CD14-positive monocyte (primary cell): ENCODE results near the gene SRD5A1. TPM values are rescaled to one million over a fixed set of nuclear protein-coding genes. Genes with fewer than 3 reads are reported as not detected.

Experiments used
- DNase-seq, 3 donors: peaks; one replicate each; pipeline ENCODE4 v3.0.0-alpha.2; 2011 to 2022
- H2AFZ ChIP-seq: 2 replicates; pipeline ENCODE4 v1.6.0; 2012; ENCODE audit warnings: mild to moderate bottlenecking, low read depth, low read length, inconsistent platforms; ENCODE audit not compliant: insufficient read depth, poor library complexity, severe bottlenecking
- H3K27ac ChIP-seq, 2 donors: 1 replicate in 1 of 2; 2 replicates in 1 of 2; pipeline ENCODE4 v1.5.1; 2012 to 2013; ENCODE audit warnings: low read length in 2 of 2, control low read depth in 1 of 2, inconsistent platforms in 1 of 2, low read depth in 1 of 2, mild to moderate bottlenecking in 1 of 2
- H3K27me3 ChIP-seq, 2 donors: one replicate each; pipeline versions ENCODE4 v1.6.0 to v1.6.1; 2011 to 2013; ENCODE audit warnings: low read length in 2 of 2; ENCODE audit not compliant: control insufficient read depth in 2 of 2, insufficient read depth in 2 of 2
- H3K36me3 ChIP-seq, 2 donors: replicated peaks in 1 of 2; 1 replicate in 1 of 2; 2 replicates in 1 of 2; pipeline versions ENCODE4 v1.5.1 to v1.6.1; 2012 to 2013; ENCODE audit warnings: low read length in 2 of 2, control low read depth in 1 of 2, inconsistent platforms in 1 of 2, mild to moderate bottlenecking in 1 of 2; ENCODE audit not compliant: insufficient read depth in 2 of 2, control insufficient read depth in 1 of 2
- H3K4me1 ChIP-seq, 2 donors: 1 replicate in 1 of 2; 2 replicates in 1 of 2; pipeline versions ENCODE4 v1.5.1 to v1.6.1; 2012 to 2013; ENCODE audit warnings: low read length in 2 of 2, control low read depth in 1 of 2, inconsistent platforms in 1 of 2, mild to moderate bottlenecking in 1 of 2, moderate library complexity in 1 of 2; ENCODE audit not compliant: insufficient read depth in 2 of 2, control insufficient read depth in 1 of 2
- H3K4me2 ChIP-seq: replicated peaks from 2 replicates; pipeline ENCODE3; 2012; ENCODE audit warnings: low read length, moderate library complexity, mild to moderate bottlenecking; ENCODE audit not compliant: poor library complexity, severe bottlenecking; ENCODE audit errors: extremely low read depth
- H3K4me3 ChIP-seq, 3 experiments: fragments of 200-600 bp in 1 of 3; sonication (generic) in 1 of 3; replicated peaks in 1 of 3; 1 replicate in 2 of 3; 2 replicates in 1 of 3; pipeline ENCODE4 v1.5.1; 2011 to 2013; ENCODE audit warnings: low read length in 3 of 3, mild to moderate bottlenecking in 3 of 3, control low read depth in 2 of 3, low read depth in 2 of 3, inconsistent platforms in 1 of 3, moderate library complexity in 1 of 3
- H3K79me2 ChIP-seq: 2 replicates; pipeline ENCODE4 v1.6.0; 2012; ENCODE audit warnings: mild to moderate bottlenecking, control low read depth, inconsistent platforms, low read length, moderate library complexity; ENCODE audit not compliant: insufficient read depth
- H3K9ac ChIP-seq: 2 replicates; pipeline ENCODE4 v1.6.0; 2017; ENCODE audit warnings: low read length, mild to moderate bottlenecking; ENCODE audit not compliant: insufficient read depth, poor library complexity, severe bottlenecking
- H3K9me3 ChIP-seq, 2 donors: replicated peaks in 1 of 2; 1 replicate in 1 of 2; 2 replicates in 1 of 2; pipeline versions ENCODE4 v1.5.1 to v1.6.1; 2012 to 2013; ENCODE audit warnings: low read length in 2 of 2, control low read depth in 1 of 2; ENCODE audit not compliant: control insufficient read depth in 1 of 2, insufficient read depth in 1 of 2
- H4K20me1 ChIP-seq: 2 replicates; pipeline ENCODE4 v1.6.0; 2012; ENCODE audit warnings: mild to moderate bottlenecking, low read length, control low read depth, moderate library complexity; ENCODE audit not compliant: insufficient read depth
- H3K27ac Mint-ChIP-seq, 7 donors: one replicate each; pipeline ENCODE4 v1.8.0; 2020; ENCODE audit warnings: mild to moderate bottlenecking in 7 of 7, mixed read lengths in 7 of 7, moderate library complexity in 6 of 7, inconsistent platforms in 2 of 7
- H3K27me3 Mint-ChIP-seq, 3 donors: one replicate each; pipeline ENCODE4 v1.8.0; 2021 to 2022; ENCODE audit warnings: low read depth in 3 of 3, mild to moderate bottlenecking in 3 of 3, mixed read lengths in 3 of 3, moderate library complexity in 3 of 3, inconsistent platforms in 1 of 3
- H3K36me3 Mint-ChIP-seq, 2 donors: one replicate each; pipeline ENCODE4 v1.8.0; 2020; ENCODE audit warnings: mixed read lengths in 2 of 2, inconsistent platforms in 1 of 2, mild to moderate bottlenecking in 1 of 2
- H3K4me1 Mint-ChIP-seq: one replicate; pipeline ENCODE4 v1.8.0; 2020; ENCODE audit warnings: mild to moderate bottlenecking, mixed read lengths
- H3K4me3 Mint-ChIP-seq, 2 donors: one replicate each; pipeline ENCODE4 v1.8.0; 2020; ENCODE audit warnings: mild to moderate bottlenecking in 2 of 2, mixed read lengths in 2 of 2, moderate library complexity in 1 of 2
- H3K9me3 Mint-ChIP-seq, 7 donors: one replicate each; pipeline ENCODE4 v1.8.0; 2020 to 2022; ENCODE audit warnings: mixed read lengths in 7 of 7, mild to moderate bottlenecking in 6 of 7, moderate library complexity in 6 of 7, inconsistent platforms in 2 of 7
- WGBS: methylation state at CpG from one replicate; pipeline ENCODE4 v1.1.5; 2013; ENCODE audit warnings: missing lambda C conversion rate; ENCODE audit not compliant: insufficient coverage; 5-methylcytosine and 5-hydroxymethylcytosine counted together
- intact Hi-C, 2 donors: fragments of 100-400 bp; cut with micrococcal nuclease; formaldehyde crosslinking; loops; one replicate each; pipeline versions ENCODE4 v1.15.0 to v1.15.1; 2023
- polyA plus RNA-seq, 3 donors: library from polyadenylated mRNA; depleted of rRNA in 1 of 3; unstranded in 2 of 3; stranded (reverse) in 1 of 3; fragments of 300-500 nt in 2 of 3; fragments of >200 nt in 1 of 3; fragmentation: Illumina TruSeq in 2 of 3; gene quantifications; 1 replicate in 2 of 3; 2 replicates in 1 of 3; pipeline ENCODE4 v1.2.3, GENCODE V29; 2012 to 2021
- TF ChIP-seq, protein P1 (sequence below): fragments of 200-600 bp; IDR thresholded peaks from one replicate; pipeline ENCODE4 v1.8.0; 2022; ENCODE audit warnings: antibody characterized with exemption, mild to moderate bottlenecking

SRD5A1 gene
- polyA plus RNA-seq, 3 donors = 21.2 to 34.7 (median 26.0) TPM

GRCh38 chr5:6711409-6712141 lies 78.3 kb downstream of the SRD5A1 start:
- Histone ChIP-seq H3K9ac (peak overlapping the region; percentile 91), H4K20me1 (peaks cover 19% of the 10 kb centered on the region)
- peak overlapping the region; percentile 91 to 97 (median 96) for H3K27ac Mint-ChIP-seq

DNA sequence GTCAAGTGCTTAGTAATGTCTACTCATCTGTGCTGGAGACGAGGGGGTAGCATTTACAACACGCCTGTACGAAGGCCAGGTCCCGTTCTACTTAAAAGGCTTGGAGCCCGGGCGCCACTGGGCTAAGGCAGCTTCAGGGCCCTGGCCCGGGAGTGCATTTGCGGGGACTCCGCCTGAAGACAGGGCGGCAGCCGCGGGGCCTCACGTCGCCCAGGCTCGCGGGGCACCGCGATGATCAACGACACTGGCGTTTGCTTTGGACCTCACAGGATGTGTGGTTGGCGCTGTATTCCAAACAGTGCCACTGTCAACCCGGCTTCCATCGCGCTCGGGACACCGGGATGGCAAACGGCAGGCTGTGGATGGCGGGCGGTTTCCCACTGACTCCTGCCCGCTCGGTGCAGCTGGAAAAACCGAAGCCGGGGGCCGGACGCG lies 78.9 kb downstream of the SRD5A1 start:
- H3K79me2 ChIP-seq = peaks cover 27% of the 10 kb centered on the region
- Mint-ChIP-seq H3K27ac (peak overlapping the region; percentile 91 to 97 (median 96)), H3K27me3 (peaks cover 3 to 10% (median 8%) of the 10 kb centered on the region in 3 donors), H3K9me3 (peaks cover 0 to 1% (median 0%) of the 10 kb centered on the region in 7 donors), H3K4me3 (peak overlapping the region; percentile 88 to 94), H3K36me3 (peaks cover 0 to 4% of the 10 kb centered on the region in 2 donors), H3K4me1 (peaks cover 39% of the 10 kb centered on the region)
- peak overlapping the region; percentile 75 for H3K4me2 ChIP-seq
- peaks cover 25% of the 10 kb centered on the region for H4K20me1 ChIP-seq
- peaks cover 35 to 39% of the 10 kb centered on the region in 2 donors for H3K4me1 ChIP-seq
- intact Hi-C loops = loop anchor here (2.0 to 5.0 kb wide), 3 partner anchors 67 to 1290 kb away; partner anchors contain the start of genes NSUN2 (in 2 of the 2), SRD5A1 (in 2 of the 2) and ICE1 (in 1 of the 2)
- H3K9me3 ChIP-seq = no peaks in the 10 kb centered on the region
- peak; percentile 35 to 53 (median 42) for DNase-seq
- H3K4me3 ChIP-seq = peak overlapping the region; percentile 83 to 90 (median 89)
- H3K9ac ChIP-seq = peak overlapping the region; percentile 91
- no peaks in the 10 kb centered on the region for H3K36me3 ChIP-seq
- WGBS = under 1% methylated on average over 36 of the region's 36 CpGs
- H3K27me3 ChIP-seq = no peaks in the 10 kb centered on the region
- TF ChIP-seq, protein P1, sequence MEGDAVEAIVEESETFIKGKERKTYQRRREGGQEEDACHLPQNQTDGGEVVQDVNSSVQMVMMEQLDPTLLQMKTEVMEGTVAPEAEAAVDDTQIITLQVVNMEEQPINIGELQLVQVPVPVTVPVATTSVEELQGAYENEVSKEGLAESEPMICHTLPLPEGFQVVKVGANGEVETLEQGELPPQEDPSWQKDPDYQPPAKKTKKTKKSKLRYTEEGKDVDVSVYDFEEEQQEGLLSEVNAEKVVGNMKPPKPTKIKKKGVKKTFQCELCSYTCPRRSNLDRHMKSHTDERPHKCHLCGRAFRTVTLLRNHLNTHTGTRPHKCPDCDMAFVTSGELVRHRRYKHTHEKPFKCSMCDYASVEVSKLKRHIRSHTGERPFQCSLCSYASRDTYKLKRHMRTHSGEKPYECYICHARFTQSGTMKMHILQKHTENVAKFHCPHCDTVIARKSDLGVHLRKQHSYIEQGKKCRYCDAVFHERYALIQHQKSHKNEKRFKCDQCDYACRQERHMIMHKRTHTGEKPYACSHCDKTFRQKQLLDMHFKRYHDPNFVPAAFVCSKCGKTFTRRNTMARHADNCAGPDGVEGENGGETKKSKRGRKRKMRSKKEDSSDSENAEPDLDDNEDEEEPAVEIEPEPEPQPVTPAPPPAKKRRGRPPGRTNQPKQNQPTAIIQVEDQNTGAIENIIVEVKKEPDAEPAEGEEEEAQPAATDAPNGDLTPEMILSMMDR = no peak
- peak overlapping the region; percentile 87 for H2AFZ ChIP-seq
- H3K27ac ChIP-seq = peak overlapping the region; percentile 82 to 96

More at GRCh38 chr5:6711409-6712141, 78.3 kb downstream of the SRD5A1 start:
- peak overlapping the region; percentile 83 to 90 (median 89) for H3K4me3 ChIP-seq
- 30% methylated on average over 6 of the region's 15 CpGs for WGBS
- H3K4me1 ChIP-seq = peaks cover 30 to 33% of the 10 kb centered on the region in 2 donors
- peak overlapping the region; percentile 88 to 94 for H3K4me3 Mint-ChIP-seq
- peak overlapping the region; percentile 87 for H2AFZ ChIP-seq
- H3K36me3 ChIP-seq = no peaks in the 10 kb centered on the region
- peak overlapping the region; percentile 75 for H3K4me2 ChIP-seq
- H3K4me1 Mint-ChIP-seq = peaks cover 35% of the 10 kb centered on the region
- TF ChIP-seq, protein P1 = no peak
- no peaks in the 10 kb centered on the region for H3K27me3 ChIP-seq
- H3K79me2 ChIP-seq = peaks cover 21% of the 10 kb centered on the region
- intact Hi-C loops = loop anchor here (2.0 to 5.0 kb wide), 3 partner anchors 67 to 1289 kb away; partner anchors contain the start of genes NSUN2 (in 2 of the 2), SRD5A1 (in 2 of the 2) and ICE1 (in 1 of the 2)
- DNase-seq = no peak
- no peaks in the 10 kb centered on the region for H3K9me3 ChIP-seq
- peaks cover 3 to 12% (median 8%) of the 10 kb centered on the region in 3 donors for H3K27me3 Mint-ChIP-seq
- peaks cover 0 to 3% of the 10 kb centered on the region in 2 donors for H3K36me3 Mint-ChIP-seq
- H3K9me3 Mint-ChIP-seq = peaks cover 0 to 6% (median 0%) of the 10 kb centered on the region in 7 donors
- H3K27ac ChIP-seq = peak overlapping the region in 1 of 2 donors; percentile 96
